WERI-Rb-1 (cell line): Measurements from ENCODE around the gene ZBTB8A.

Experiments
- DNase-seq: peaks from one replicate; pipeline ENCODE4 v3.0.0-alpha.2; 2020
- H3K27ac ChIP-seq: fragments of 250-450 bp; sonication (Bioruptor Pico); 2 replicates; pipeline ENCODE4 v1.5.1; 2020; ENCODE audit warnings: mild to moderate bottlenecking, moderate library complexity
- H3K27me3 ChIP-seq: fragments of 250-450 bp; sonication (Bioruptor Pico); 2 replicates; pipeline ENCODE4 v1.5.1; 2021; ENCODE audit warnings: mild to moderate bottlenecking, low read depth, moderate library complexity; ENCODE audit not compliant: insufficient read depth, severe bottlenecking
- H3K36me3 ChIP-seq: fragments of 250-450 bp; sonication (Bioruptor Pico); 2 replicates; pipeline ENCODE4 v1.5.1; 2020; ENCODE audit warnings: mild to moderate bottlenecking, moderate library complexity
- H3K4me3 ChIP-seq: 2 replicates; pipeline ENCODE4 v1.5.1; 2011; ENCODE audit warnings: low read depth, mild to moderate bottlenecking, control low read depth, low read length
- H3K9me3 ChIP-seq: fragments of 250-450 bp; sonication (Bioruptor Pico); 2 replicates; pipeline ENCODE4 v1.5.1; 2021; ENCODE audit warnings: mild to moderate bottlenecking, moderate library complexity; ENCODE audit not compliant: severe bottlenecking
- TF ChIP-seq, protein P1 (sequence below): IDR thresholded peaks from 2 replicates; pipeline ENCODE4 v1.5.1; 2011; ENCODE audit warnings: low read depth, mild to moderate bottlenecking, control low read depth, inconsistent platforms, low read length

Gene ZBTB8A

DNA sequence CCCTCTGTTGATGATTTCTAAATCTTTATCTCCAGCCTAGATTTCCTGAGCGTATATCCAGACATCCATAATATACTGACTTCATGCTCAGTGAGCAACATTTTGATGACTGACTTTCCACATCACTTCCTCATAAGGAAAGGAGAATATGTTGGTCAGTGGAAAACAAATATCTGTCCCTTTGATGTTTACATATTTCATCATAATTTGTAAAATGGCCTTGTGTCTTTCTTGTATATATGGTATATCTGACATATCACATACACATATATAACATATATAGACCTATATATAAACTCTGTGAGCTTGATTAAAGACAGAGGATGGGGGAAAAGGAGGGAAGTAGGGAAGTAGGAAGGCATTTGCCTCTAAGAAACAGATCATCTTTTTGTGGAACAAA, 18.6 kb downstream of the ZBTB8A start:
- TF ChIP-seq, protein P1, sequence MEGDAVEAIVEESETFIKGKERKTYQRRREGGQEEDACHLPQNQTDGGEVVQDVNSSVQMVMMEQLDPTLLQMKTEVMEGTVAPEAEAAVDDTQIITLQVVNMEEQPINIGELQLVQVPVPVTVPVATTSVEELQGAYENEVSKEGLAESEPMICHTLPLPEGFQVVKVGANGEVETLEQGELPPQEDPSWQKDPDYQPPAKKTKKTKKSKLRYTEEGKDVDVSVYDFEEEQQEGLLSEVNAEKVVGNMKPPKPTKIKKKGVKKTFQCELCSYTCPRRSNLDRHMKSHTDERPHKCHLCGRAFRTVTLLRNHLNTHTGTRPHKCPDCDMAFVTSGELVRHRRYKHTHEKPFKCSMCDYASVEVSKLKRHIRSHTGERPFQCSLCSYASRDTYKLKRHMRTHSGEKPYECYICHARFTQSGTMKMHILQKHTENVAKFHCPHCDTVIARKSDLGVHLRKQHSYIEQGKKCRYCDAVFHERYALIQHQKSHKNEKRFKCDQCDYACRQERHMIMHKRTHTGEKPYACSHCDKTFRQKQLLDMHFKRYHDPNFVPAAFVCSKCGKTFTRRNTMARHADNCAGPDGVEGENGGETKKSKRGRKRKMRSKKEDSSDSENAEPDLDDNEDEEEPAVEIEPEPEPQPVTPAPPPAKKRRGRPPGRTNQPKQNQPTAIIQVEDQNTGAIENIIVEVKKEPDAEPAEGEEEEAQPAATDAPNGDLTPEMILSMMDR = no peak
- H3K36me3 ChIP-seq = peaks cover 45% of the 10 kb centered on the region
- H3K4me3 ChIP-seq = no peak overlapping the region
- no peak overlapping the region for H3K27ac ChIP-seq
- no peak for DNase-seq
- no peaks in the 10 kb centered on the region for H3K27me3 ChIP-seq
- no peaks in the 10 kb centered on the region for H3K9me3 ChIP-seq

DNA sequence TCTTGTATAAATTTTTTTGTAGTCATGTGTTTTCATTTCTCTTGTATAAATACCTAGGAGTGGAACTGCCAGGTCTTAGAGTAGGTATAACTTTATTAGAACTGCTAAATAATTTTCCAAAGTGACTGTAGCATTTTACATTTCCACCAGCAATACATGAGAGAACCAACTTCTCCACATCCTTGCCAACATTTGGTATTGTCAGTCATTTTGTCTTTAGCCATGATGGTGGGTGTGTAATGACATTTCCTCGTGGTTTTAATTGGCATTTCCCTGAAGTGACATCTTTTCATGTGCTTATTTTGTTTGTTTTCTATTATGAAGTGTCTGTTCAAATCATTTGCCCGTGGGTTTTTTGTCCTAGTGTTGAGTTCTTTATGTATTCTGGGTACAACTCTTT, 29.7 kb downstream of the ZBTB8A start:
- peaks cover 5% of the 10 kb centered on the region; the same call in 1 of the 2 replicates for H3K36me3 ChIP-seq
- H3K4me3 ChIP-seq = no peak overlapping the region
- no peak overlapping the region for H3K27ac ChIP-seq
- DNase-seq = no peak
- TF ChIP-seq, protein P1 = no peak
- no peaks in the 10 kb centered on the region for H3K27me3 ChIP-seq
- H3K9me3 ChIP-seq = no peaks in the 10 kb centered on the region

DNA sequence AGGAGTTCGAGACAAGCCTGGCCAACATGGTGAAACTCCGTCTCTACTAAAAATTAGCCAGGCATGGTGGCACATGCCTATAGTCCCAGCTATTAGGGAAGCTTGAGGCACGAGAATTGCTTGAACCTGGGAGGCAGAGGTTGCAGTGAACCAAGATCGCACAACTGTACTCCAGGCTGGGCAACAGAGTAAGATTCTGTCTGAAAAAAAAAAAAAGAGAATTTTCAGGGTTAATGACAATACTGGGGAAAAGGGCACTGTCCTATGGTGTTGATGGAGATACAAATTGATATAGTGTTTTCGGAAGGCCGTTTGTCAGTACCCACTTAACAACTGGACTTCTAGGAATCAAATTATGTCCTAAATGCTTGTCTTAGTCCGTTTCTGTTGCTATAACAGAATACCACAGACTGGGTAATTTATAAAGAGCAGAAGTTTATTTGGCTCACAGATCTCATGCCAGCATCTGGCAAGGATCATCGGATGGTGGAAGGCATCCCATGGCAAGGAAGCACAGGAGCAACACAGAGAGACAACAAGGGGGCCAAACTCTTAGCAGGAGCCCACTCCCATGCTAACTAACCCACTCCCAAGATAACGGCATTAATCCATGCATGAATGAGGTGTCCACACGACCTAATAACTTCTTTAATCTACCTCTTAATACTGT, 41.3 kb downstream of the ZBTB8A start:
- Histone ChIP-seq H3K27ac (no peak overlapping the region), H3K36me3 (no peaks in the 10 kb centered on the region), H3K27me3 (no peaks in the 10 kb centered on the region), H3K9me3 (no peaks in the 10 kb centered on the region), H3K4me3 (no peak overlapping the region)
- DNase-seq = no peak
- TF ChIP-seq, protein P1 = no peak

DNA sequence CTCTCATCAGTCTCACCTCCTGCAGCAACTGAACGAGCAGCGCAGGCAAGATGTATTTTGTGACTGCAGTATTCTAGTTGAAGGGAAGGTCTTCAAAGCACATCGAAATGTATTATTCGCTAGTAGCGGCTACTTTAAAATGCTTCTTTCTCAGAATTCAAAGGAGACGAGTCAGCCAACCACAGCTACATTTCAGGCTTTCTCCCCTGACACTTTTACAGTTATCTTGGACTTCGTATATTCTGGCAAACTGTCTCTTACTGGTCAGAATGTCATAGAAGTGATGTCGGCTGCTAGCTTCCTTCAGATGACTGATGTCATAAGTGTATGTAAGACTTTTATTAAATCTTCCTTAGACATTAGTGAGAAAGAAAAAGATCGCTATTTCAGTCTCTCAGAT, 53.7 kb downstream of the ZBTB8A start:
- DNase-seq = no peak
- TF ChIP-seq, protein P1 = no peak

DNA sequence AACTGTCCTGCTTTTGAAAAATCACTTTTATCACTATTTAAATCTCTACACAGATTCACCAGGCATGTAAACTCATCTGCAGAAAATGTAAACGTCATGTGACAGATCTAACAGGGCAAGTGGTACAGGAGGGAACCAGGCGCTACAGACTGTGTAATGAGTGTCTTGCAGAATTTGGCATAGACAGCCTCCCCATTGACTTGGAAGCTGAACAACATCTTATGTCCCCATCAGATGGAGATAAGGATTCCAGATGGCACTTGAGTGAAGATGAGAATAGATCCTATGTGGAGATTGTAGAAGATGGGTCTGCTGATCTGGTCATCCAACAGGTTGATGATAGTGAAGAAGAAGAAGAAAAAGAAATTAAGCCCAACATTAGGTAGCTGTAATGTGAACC, 60.8 kb downstream of the ZBTB8A start:
- TF ChIP-seq, protein P1 = no peak
- no peak for DNase-seq
- Histone ChIP-seq H3K27ac (no peak overlapping the region), H3K36me3 (peaks cover 23% of the 10 kb centered on the region), H3K4me3 (no peak overlapping the region), H3K9me3 (no peaks in the 10 kb centered on the region), H3K27me3 (no peaks in the 10 kb centered on the region)

More for the DNA sequence above, 53.7 kb downstream of the ZBTB8A start:
- Histone ChIP-seq H3K36me3 (peaks cover 33% of the 10 kb centered on the region), H3K27ac (no peak overlapping the region), H3K9me3 (no peaks in the 10 kb centered on the region), H3K4me3 (no peak overlapping the region), H3K27me3 (no peaks in the 10 kb centered on the region)
